GM12878 (cell line): Measurements from ENCODE around the gene PLEKHH1. TPM values are rescaled to one million over a fixed set of nuclear protein-coding genes. Genes with fewer than 3 reads are reported as not detected.

Experiments
- ATAC-seq: fragments of 200-7000 bp; cut with Tn5 transposase; 3 replicates; pipeline ENCODE4 v1.9.1; 2020; ENCODE audit warnings: mild to moderate bottlenecking, moderate library complexity
- BruUV-seq: library from RNA; stranded (reverse); fragments of 400-500 nt; replicated peaks from 2 replicates; lab custom pipeline; 2021; lab: Mats Ljungman, UMichigan
- CTCF ChIA-PET: fragments of 300-600 bp; sonication (Branson Sonifier 250); formaldehyde crosslinking; extraction: SDS; loops from one replicate; lab custom pipeline; 2021; ENCODE audit warnings: inconsistent platforms; lab: Yijun Ruan, JAX
- POLR2A ChIA-PET: fragments of 350-600 bp; formaldehyde crosslinking; extraction: SDS; loops from one replicate; lab custom pipeline; 2021; ENCODE audit warnings: inconsistent platforms; lab: Charles Lee
- RAD21 ChIA-PET: fragments of 300-600 bp; sonication (Branson Sonifier 250); formaldehyde crosslinking; loops from one replicate; lab custom pipeline; 2023; ENCODE audit warnings: antibody characterized with exemption; ENCODE audit not compliant: unreplicated experiment; lab: Charles Lee
- SMC1A ChIA-PET: fragments of 300-600 bp; sonication (Branson Sonifier 250); formaldehyde crosslinking; loops from one replicate; lab custom pipeline; 2023; ENCODE audit not compliant: unreplicated experiment, uncharacterized antibody; lab: Charles Lee
- DNase-seq: peaks from one replicate; pipeline ENCODE4 v3.0.0-alpha.2; 2011; ENCODE audit warnings: low read depth, low spot score
- FAIRE-seq: peaks from 3 replicates; lab custom pipeline; 2011; peaks lifted over from hg19 to GRCh38; lab: Jason Lieb, UNC
- H2AFZ ChIP-seq: 2 replicates; pipeline ENCODE4 v1.6.0; 2011; ENCODE audit warnings: low read depth, low read length, control low read depth; ENCODE audit not compliant: control insufficient read depth
- H3K27ac ChIP-seq: 2 replicates; pipeline ENCODE4 v1.5.1; 2011; ENCODE audit warnings: control low read depth; ENCODE audit not compliant: control insufficient read depth, insufficient read depth
- H3K27me3 ChIP-seq, 2 experiments: replicated peaks in 1 of 2; 2 replicates each; pipeline versions ENCODE4 v1.6.0 to v1.6.1; 2011; ENCODE audit warnings: low read length in 1 of 2; ENCODE audit not compliant: control insufficient read depth in 2 of 2, insufficient read depth in 2 of 2
- H3K36me3 ChIP-seq, 2 experiments: 2 replicates each; pipeline ENCODE4 v1.5.1; 2011; ENCODE audit warnings: low read length in 1 of 2; ENCODE audit not compliant: control insufficient read depth in 2 of 2, insufficient read depth in 2 of 2
- H3K4me1 ChIP-seq: 2 replicates; pipeline ENCODE4 v1.6.1; 2011; ENCODE audit warnings: mild to moderate bottlenecking, low read length, moderate library complexity, mixed read lengths; ENCODE audit not compliant: control insufficient read depth, insufficient read depth
- H3K4me2 ChIP-seq: 2 replicates; pipeline ENCODE4 v1.6.0; 2011; ENCODE audit warnings: control low read depth; ENCODE audit not compliant: control insufficient read depth, insufficient read depth
- H3K4me3 ChIP-seq: fragments of 200-600 bp; sonication (generic); 2 replicates; pipeline ENCODE4 v1.5.1; 2016
- H3K79me2 ChIP-seq: 2 replicates; pipeline ENCODE4 v1.6.0; 2011; ENCODE audit warnings: low read length; ENCODE audit not compliant: control insufficient read depth, insufficient read depth
- H3K9ac ChIP-seq: 2 replicates; pipeline ENCODE4 v1.8.0; 2011; ENCODE audit warnings: low read length, control low read depth, mixed read lengths; ENCODE audit not compliant: control insufficient read depth, insufficient read depth
- H3K9me3 ChIP-seq: replicated peaks from 3 replicates; pipeline ENCODE4 v1.5.1; 2011; ENCODE audit warnings: mild to moderate bottlenecking, low read length; ENCODE audit not compliant: control insufficient read depth, insufficient read depth
- H4K20me1 ChIP-seq: 2 replicates; pipeline ENCODE4 v1.6.0; 2011; ENCODE audit not compliant: control insufficient read depth, insufficient read depth
- CUX1 ChIP-seq: IDR thresholded peaks from 2 replicates; pipeline ENCODE4 v1.6.1; 2012; ENCODE audit warnings: improper control_type of control experiment, low read depth, low read length; ENCODE audit not compliant: insufficient replicate concordance
- FOS ChIP-seq: IDR thresholded peaks from 3 replicates; pipeline ENCODE4 v1.6.1; 2011; ENCODE audit warnings: borderline replicate concordance; ENCODE audit not compliant: insufficient read length; ENCODE audit errors: extremely low read depth
- HDAC2 ChIP-seq: fragments of 200-600 bp; sonication (generic); IDR thresholded peaks from 2 replicates; pipeline ENCODE4 v1.6.1; 2017
- HSF1 ChIP-seq: fragments of 150-350 bp; IDR thresholded peaks from 2 replicates; pipeline ENCODE4 v1.6.1; 2014; ENCODE audit warnings: mild to moderate bottlenecking, low read depth, low read length
- PML ChIP-seq: IDR thresholded peaks from 2 replicates; pipeline ENCODE4 v1.6.1; 2012; ENCODE audit warnings: low read length, inconsistent platforms
- POLR2AphosphoS5 ChIP-seq: IDR thresholded peaks from 2 replicates; pipeline ENCODE4 v1.6.1; 2011; ENCODE audit warnings: mild to moderate bottlenecking, low read length, inconsistent platforms
- SP1 ChIP-seq: IDR thresholded peaks from one replicate; pipeline ENCODE4 v1.6.1; 2011; ENCODE audit warnings: low read depth, low read length
- ZBTB33 ChIP-seq: fragments of 450-650 bp; IDR thresholded peaks from 2 replicates; pipeline ENCODE4 v1.6.1; 2017; ENCODE audit warnings: mild to moderate bottlenecking
- WGBS: methylation state at CpG from one replicate; pipeline ENCODE4 v1.1.6; 2016; ENCODE audit warnings: low lambda C conversion rate; ENCODE audit not compliant: insufficient replicate concordance, insufficient coverage; ENCODE audit errors: missing lambda C conversion rate; 5-methylcytosine and 5-hydroxymethylcytosine counted together
- in situ Hi-C: fragments of 300-500 bp; cut with MboI; formaldehyde crosslinking; loops from 9 replicates; pipeline ENCODE4 v1.14.3; 2018; ENCODE audit warnings: mixed read lengths
- intact Hi-C: fragments of 100-400 bp; cut with micrococcal nuclease; formaldehyde crosslinking; loops from one replicate; pipeline ENCODE4 v1.14.2; 2022; ENCODE audit not compliant: unreplicated experiment
- polyA plus RNA-seq, 11 experiments: library from polyadenylated mRNA; depleted of rRNA in 4 of 11; unstranded in 6 of 11; stranded (reverse) in 5 of 11; fragments of >200 nt; fragmentation: Nextera tagmentation in 4 of 11; fragmentation: Illumina TruSeq in 1 of 11; extraction: Ambion mirVana in 4 of 11; extraction: Trizol in 1 of 11; gene quantifications; 1 replicate in 1 of 11; 2 replicates in 10 of 11; pipeline versions ENCODE4 v1.2.1 to v1.2.3, GENCODE V29; 2011 to 2016; ENCODE audit warnings: inconsistent platforms in 2 of 11, missing spikeins in 2 of 11, low read depth in 1 of 11
- total RNA-seq, 4 experiments: library from RNA; depleted of rRNA in 3 of 4; stranded (reverse); fragments of >200 nt in 3 of 4; fragmentation: Illumina TruSeq in 1 of 4; extraction: Trizol in 1 of 4; gene quantifications; 2 replicates each; pipeline versions ENCODE4 v1.2.1 to v1.2.3, GENCODE V29; 2013 to 2021

The PLEKHH1 gene
- total and polyA plus RNA-seq, 10 of the 15 experiments (the other 5 are each of a cell fraction or from before 2014, with no cell fraction given) = 0.11 to 0.95 (median 0.41) TPM

GRCh38 chr14:67503331-67503730 lies 29.8 kb upstream of the PLEKHH1 start:
- ChIA-PET RAD21 (interaction anchor here (0.6 kb wide), 1 partner anchor 74 kb away, joined by 5 read pairs; no protein-coding TSS in a partner anchor), CTCF (interaction anchor here (1.1 kb wide), 1 partner anchor 201 kb away, joined by 3 read pairs; no protein-coding TSS in a partner anchor), SMC1A (interaction anchor here (0.6 kb wide), 1 partner anchor 13 kb away, joined by 3 read pairs; no protein-coding TSS in a partner anchor), POLR2A (interaction anchor here (1.5 kb wide), 1 partner anchor 10 kb away, joined by 3 read pairs; no protein-coding TSS in a partner anchor)
- no peaks in the 10 kb centered on the region for H3K4me1 ChIP-seq
- BruUV-seq = no TSS peak
- H3K79me2 ChIP-seq = no peaks in the 10 kb centered on the region
- DNase-seq (no peak), FAIRE-seq (no peak), ATAC-seq (no peak)
- H3K9ac ChIP-seq = no peak overlapping the region
- no peak overlapping the region for H3K4me2 ChIP-seq
- no peaks in the 10 kb centered on the region for H4K20me1 ChIP-seq
- H3K4me3 ChIP-seq = no peak overlapping the region
- no peak overlapping the region for H3K27ac ChIP-seq
- TF ChIP-seq HSF1 (no peak), HDAC2 (no peak)
- no peaks in the 10 kb centered on the region; a peak in 1 of 4 replicates for H3K27me3 ChIP-seq
- intact Hi-C loops (no loop called here), in situ Hi-C loops (no loop called here)
- WGBS = 65% methylated on average over 7 of the region's 7 CpGs
- H2AFZ ChIP-seq = no peak overlapping the region
- no peaks in the 10 kb centered on the region for H3K36me3 ChIP-seq
- H3K9me3 ChIP-seq = no peaks in the 10 kb centered on the region

GRCh38 chr14:67505254-67505653 lies 27.8 kb upstream of the PLEKHH1 start:
- in situ Hi-C loops = no loop called here
- BruUV-seq = no TSS peak
- Histone ChIP-seq H3K27me3 (no peaks in the 10 kb centered on the region; a peak in 1 of 4 replicates), H3K79me2 (no peaks in the 10 kb centered on the region), H2AFZ (no peak overlapping the region), H3K9ac (no peak overlapping the region), H3K4me3 (no peak overlapping the region), H3K4me1 (peaks cover 3% of the 10 kb centered on the region; the same call in 1 of the 2 replicates), H4K20me1 (no peaks in the 10 kb centered on the region), H3K27ac (no peak overlapping the region), H3K4me2 (no peak overlapping the region), H3K9me3 (no peaks in the 10 kb centered on the region), H3K36me3 (no peaks in the 10 kb centered on the region)
- POLR2A ChIA-PET = no interaction called here
- CTCF ChIA-PET = interaction anchor here (1.0 kb wide), 1 partner anchor 17 kb away, joined by 3 read pairs; no protein-coding TSS in a partner anchor
- FAIRE-seq (no peak), DNase-seq (no peak), ATAC-seq (no peak)
- RAD21 ChIA-PET = no interaction called here
- intact Hi-C loops = no loop called here
- WGBS = 0% methylated on average over 1 of the region's 1 CpG
- SMC1A ChIA-PET = no interaction called here
- TF ChIP-seq ZBTB33 = no peak
- no peak for TF ChIP-seq SP1
- TF ChIP-seq PML = no peak
- TF ChIP-seq CUX1 = no peak
- no peak for TF ChIP-seq POLR2AphosphoS5
- TF ChIP-seq FOS = no peak
